Stomach (tissue), 9 donors: ENCODE data around the gene PDSS2. TPM values are rescaled to one million over a fixed set of nuclear protein-coding genes. Genes with fewer than 3 reads are reported as not detected.

Experiments
- DNase-seq, 2 donors: peaks; one replicate each; pipeline versions ENCODE4 v3.0.0 to v3.0.0-alpha.2; 2013 to 2019
- H3K27ac ChIP-seq, 5 donors: fragments of 200-600 bp in 4 of 5; sonication (generic) in 4 of 5; one replicate each; pipeline ENCODE4 v1.5.1; 2013 to 2019; ENCODE audit warnings: mild to moderate bottlenecking in 1 of 5, moderate library complexity in 1 of 5
- H3K27me3 ChIP-seq, 3 donors: fragments of 200-600 bp; sonication (generic); one replicate each; pipeline ENCODE4 v1.5.1; 2017 to 2019; ENCODE audit warnings: mixed run types in 1 of 3
- H3K36me3 ChIP-seq, 4 donors: fragments of 200-600 bp; sonication (generic); 1 replicate in 3 of 4; 2 replicates in 1 of 4; pipeline ENCODE4 v1.5.1; 2016 to 2019
- H3K4me1 ChIP-seq, 4 donors: fragments of 200-600 bp; sonication (generic); one replicate each; pipeline ENCODE4 v1.5.1; 2016 to 2019
- H3K4me3 ChIP-seq, 4 donors: fragments of 200-600 bp; sonication (generic) in 3 of 4; one replicate each; pipeline ENCODE4 v1.5.1; 2016 to 2019; ENCODE audit warnings: mild to moderate bottlenecking in 1 of 4
- H3K9me3 ChIP-seq, 4 donors: fragments of 200-600 bp; sonication (generic); one replicate each; pipeline ENCODE4 v1.5.1; 2016 to 2019
- CTCF ChIP-seq, 7 experiments: fragments of 450-650 bp in 4 of 7; fragments of 200-600 bp in 3 of 7; sonication (generic) in 3 of 7; IDR thresholded peaks; one replicate each; pipeline ENCODE4 v1.5.1; 2016 to 2019; ENCODE audit warnings: antibody characterized with exemption in 7 of 7, control low read depth in 2 of 7, mild to moderate bottlenecking in 1 of 7
- EP300 ChIP-seq: sonication (generic); formaldehyde crosslinking; IDR thresholded peaks from one replicate; pipeline ENCODE4 v1.6.1; 2017; ENCODE audit warnings: antibody characterized with exemption
- POLR2A ChIP-seq, 4 donors: fragments of 450-650 bp; IDR thresholded peaks; one replicate each; pipeline ENCODE4 v1.6.1; 2016; ENCODE audit warnings: antibody characterized with exemption in 4 of 4, control low read depth in 2 of 4, mild to moderate bottlenecking in 1 of 4, moderate library complexity in 1 of 4
- POLR2AphosphoS5 ChIP-seq, 3 donors: sonication (generic); formaldehyde crosslinking; IDR thresholded peaks; one replicate each; pipeline ENCODE4 v1.6.1; 2016; ENCODE audit warnings: antibody characterized with exemption in 3 of 3
- WGBS, 5 donors: extraction: QIAGEN DNeasy Blood & Tissue Kit in 3 of 5; methylation state at CpG; one replicate each; pipeline versions ENCODE4 v1.1.5 to v1.1.7; 2013 to 2018; 5-methylcytosine and 5-hydroxymethylcytosine counted together
- intact Hi-C: fragments of 100-400 bp; cut with DNase I; formaldehyde crosslinking; loops from one replicate; pipeline ENCODE4 v1.15.1; 2023; ENCODE audit warnings: low total_unique reads
- polyA plus RNA-seq, 3 donors: library from polyadenylated mRNA; stranded (reverse); fragments of 200-250 nt; gene quantifications; one replicate each; pipeline ENCODE4 v1.2.3, GENCODE V29; 2013
- total RNA-seq, 5 donors: library from RNA; depleted of rRNA; stranded (reverse); fragments of >200 nt; gene quantifications; one replicate each; pipeline versions ENCODE4 v1.1.0 to v1.2.3, GENCODE V29; 2014 to 2016
- donor health status: healthy with polysubstance abuse.
- donor health status: Bipolar disorder and iron deficiency.
- donor health status: healthy.

The PDSS2 gene
- total and polyA plus RNA-seq, 8 donors, result 4.5 to 26.1 (median 9.8) TPM; not detected in 1

GRCh38 chr6:107230448-107230847 lies 228.9 kb downstream of the PDSS2 start:
- H3K4me3 ChIP-seq, result no peak overlapping the region
- no peak overlapping the region for H3K27ac ChIP-seq
- H3K4me1 ChIP-seq, result no peaks in the 10 kb centered on the region
- no peaks in the 10 kb centered on the region for H3K9me3 ChIP-seq
- no peak for DNase-seq
- no peaks in the 10 kb centered on the region for H3K27me3 ChIP-seq
- TF ChIP-seq POLR2AphosphoS5 (IDR thresholded peaks at IDR 0.05) (no peak), EP300 (no peak), CTCF (IDR thresholded peaks at IDR 0.05) (no peak), POLR2A (IDR thresholded peaks at IDR 0.05) (no peak)
- H3K36me3 ChIP-seq, result no peaks in the 10 kb centered on the region
- WGBS, 5 donors, result 42 to 79% (median 55%) methylated on average over 1 of the region's 1 CpG
- intact Hi-C loops, result no loop called here

- no peak for TF ChIP-seq EP300
- TF ChIP-seq CTCF (IDR thresholded peaks at IDR 0.05), result no peak
- no peak for TF ChIP-seq POLR2A (IDR thresholded peaks at IDR 0.05)
- no peak for TF ChIP-seq POLR2AphosphoS5 (IDR thresholded peaks at IDR 0.05)
- 61 to 91% (median 87%) methylated on average over 2 of the region's 2 CpGs for WGBS, 5 donors
- Histone ChIP-seq H3K4me1 (no peaks in the 10 kb centered on the region), H3K36me3 (no peaks in the 10 kb centered on the region), H3K9me3 (no peaks in the 10 kb centered on the region), H3K27ac (no peak overlapping the region), H3K27me3 (no peaks in the 10 kb centered on the region), H3K4me3 (no peak overlapping the region)
- intact Hi-C loops, result no loop called here
- DNase-seq, result no peak
These were observed 229.3 kb downstream of the PDSS2 start for GRCh38 chr6:107230024-107230423.

- H3K9me3 ChIP-seq, result no peaks in the 10 kb centered on the region
- 86 to 96% (median 94%) methylated on average over 1 of the region's 1 CpG for WGBS, 5 donors
These were observed 230.6 kb downstream of the PDSS2 start for GRCh38 chr6:107228754-107229153.

GRCh38 chr6:107221519-107221918 lies 237.8 kb downstream of the PDSS2 start:
- no peak for DNase-seq
- H3K27ac ChIP-seq, result no peak overlapping the region
- TF ChIP-seq POLR2AphosphoS5 (IDR thresholded peaks at IDR 0.05), result no peak
- no peak for TF ChIP-seq POLR2A (IDR thresholded peaks at IDR 0.05)
- no peak for TF ChIP-seq CTCF (IDR thresholded peaks at IDR 0.05)
- TF ChIP-seq EP300, result no peak
- no peaks in the 10 kb centered on the region for H3K27me3 ChIP-seq
- no peaks in the 10 kb centered on the region for H3K36me3 ChIP-seq
- H3K4me3 ChIP-seq, result no peak overlapping the region
- no peaks in the 10 kb centered on the region for H3K9me3 ChIP-seq
- WGBS, 5 donors, result 80 to 86% (median 83%) methylated on average over 2 of the region's 2 CpGs
- intact Hi-C loops, result no loop called here
- H3K4me1 ChIP-seq, result no peaks in the 10 kb centered on the region

More at GRCh38 chr6:107228754-107229153, 230.6 kb downstream of the PDSS2 start:
- intact Hi-C loops, result no loop called here
- Histone ChIP-seq H3K4me1 (no peaks in the 10 kb centered on the region), H3K27me3 (no peaks in the 10 kb centered on the region), H3K36me3 (no peaks in the 10 kb centered on the region), H3K27ac (no peak overlapping the region), H3K4me3 (no peak overlapping the region)
- DNase-seq, result no peak
- TF ChIP-seq CTCF (IDR thresholded peaks at IDR 0.05), result no peak
- no peak for TF ChIP-seq EP300
- TF ChIP-seq POLR2AphosphoS5 (IDR thresholded peaks at IDR 0.05), result no peak
- TF ChIP-seq POLR2A (IDR thresholded peaks at IDR 0.05), result no peak
